Astrocyte of the cerebellum (primary cell): ENCODE measurements around the gene OR6X1.

ENCODE experiments used
- DNase-seq: peaks from one replicate; pipeline ENCODE4 v3.0.0-alpha.2; 2011; ENCODE audit warnings: low read depth
- H3K4me3 ChIP-seq: 2 replicates; pipeline ENCODE4 v1.5.1; 2011; ENCODE audit warnings: mild to moderate bottlenecking, low read depth, low read length, moderate library complexity
- CTCF ChIP-seq: IDR thresholded peaks from 2 replicates; pipeline ENCODE4 v1.5.1; 2012; ENCODE audit warnings: low read length, low read depth, moderate library complexity, mild to moderate bottlenecking; ENCODE audit errors: missing control alignments
- in situ Hi-C: cut with HindIII; loops from 2 replicates; pipeline ENCODE4 v1.10.0; 2017; ENCODE audit warnings: low sequenced_read_pairs

Gene OR6X1

DNA sequence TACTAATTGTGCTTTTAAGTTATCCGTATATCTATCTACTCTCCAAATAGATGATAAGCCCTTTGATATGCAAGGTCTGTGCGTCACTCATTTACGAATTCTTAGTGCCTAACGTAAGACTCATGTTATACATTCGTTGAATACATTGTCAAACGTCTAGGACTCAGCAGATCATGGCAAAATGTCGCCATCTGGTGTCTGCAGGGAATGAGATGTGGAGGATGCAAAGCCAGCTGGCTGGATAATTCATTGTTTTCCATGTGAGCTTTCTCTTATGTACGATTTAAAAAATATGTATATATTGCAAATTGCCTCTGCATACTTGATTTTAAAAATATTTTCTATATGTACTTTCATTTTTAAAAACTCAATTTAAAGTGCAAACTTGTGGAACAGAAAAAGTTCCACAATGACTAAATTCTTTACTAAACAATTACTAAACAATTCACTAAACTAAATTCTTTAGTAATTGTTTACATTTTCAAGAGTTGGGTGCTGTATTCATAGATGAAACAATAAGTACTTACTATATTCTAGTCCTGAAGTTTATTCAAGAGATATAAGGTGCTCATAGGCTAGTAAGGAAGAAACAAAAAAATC lies 46.6 kb downstream of the OR6X1 start:
- in situ Hi-C loops, result no loop called here
- TF ChIP-seq CTCF, result peak; percentile 85
- peak; percentile 34 for DNase-seq
- no peak overlapping the region for H3K4me3 ChIP-seq

DNA sequence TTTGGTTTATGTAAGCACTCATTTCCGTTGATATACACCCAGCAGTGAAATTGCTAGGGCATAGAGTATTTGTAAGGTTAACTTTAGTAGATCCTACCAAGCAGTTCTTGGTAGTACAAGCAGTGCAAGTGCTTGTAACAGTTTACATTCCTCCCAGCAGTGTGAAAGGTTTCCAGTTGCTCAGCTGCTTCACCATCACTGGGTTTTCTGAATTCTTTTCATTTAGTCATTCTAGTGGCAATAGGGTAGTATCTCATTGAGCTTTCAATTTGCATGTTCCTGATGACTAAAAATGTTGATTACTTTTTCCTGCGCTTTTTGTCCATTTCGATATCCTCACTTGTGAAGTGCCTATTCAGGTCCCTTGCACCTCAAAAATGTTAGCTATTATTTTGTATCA lies 47.1 kb downstream of the OR6X1 start:
- in situ Hi-C loops, result no loop called here
- no peak for TF ChIP-seq CTCF
- no peak for DNase-seq
- H3K4me3 ChIP-seq, result no peak overlapping the region

- in situ Hi-C loops, result loop anchor here (5.0 kb wide), 1 partner anchor 92 kb away; no protein-coding TSS in a partner anchor
- H3K4me3 ChIP-seq, result no peak overlapping the region
- no peak for DNase-seq
- TF ChIP-seq CTCF, result no peak
Observed at GRCh38 chr11:123704341-123704740, 50.0 kb downstream of the OR6X1 start.
